BLaER1 treated with 17β-estradiol and CSF1 and Interleukin-3, amounts not matched to agents 10 nM and 100 nM (cell line): ENCODE measurements around the gene GPX2.

Experiments
- H3K27ac ChIP-seq, 11 experiments: shearing (Covaris generic); formaldehyde crosslinking; 2 replicates each; pipeline ENCODE4 v1.8.1; 2022
- H3K27me3 ChIP-seq, 11 experiments: shearing (Covaris generic); formaldehyde crosslinking; 2 replicates each; pipeline ENCODE4 v1.8.1; 2022
- H3K36me3 ChIP-seq, 11 experiments: shearing (Covaris generic); formaldehyde crosslinking; 2 replicates each; pipeline ENCODE4 v1.8.1; 2022
- H3K4me1 ChIP-seq, 10 experiments: shearing (Covaris generic); formaldehyde crosslinking; 2 replicates each; pipeline ENCODE4 v1.8.1; 2022
- H3K4me2 ChIP-seq, 11 experiments: shearing (Covaris generic); formaldehyde crosslinking; 2 replicates each; pipeline ENCODE4 v1.8.1; 2022
- H3K4me3 ChIP-seq, 10 experiments: shearing (Covaris generic); formaldehyde crosslinking; 2 replicates each; pipeline ENCODE4 v1.8.1; 2022
- H3K9ac ChIP-seq, 11 experiments: shearing (Covaris generic); formaldehyde crosslinking; 2 replicates each; pipeline ENCODE4 v1.8.1; 2022
- H3K9me3 ChIP-seq, 11 experiments: shearing (Covaris generic); formaldehyde crosslinking; replicated peaks in 1 of 11; 2 replicates each; pipeline ENCODE4 v1.8.1; 2022
- H4K20me1 ChIP-seq, 11 experiments: shearing (Covaris generic); formaldehyde crosslinking; 2 replicates each; pipeline ENCODE4 v1.8.1; 2022
- Cebpa-rat ChIP-seq, 11 experiments: shearing (Covaris generic); IDR thresholded peaks; 2 replicates each; pipeline ENCODE4 v1.8.1; 2022

GPX2 gene

DNA sequence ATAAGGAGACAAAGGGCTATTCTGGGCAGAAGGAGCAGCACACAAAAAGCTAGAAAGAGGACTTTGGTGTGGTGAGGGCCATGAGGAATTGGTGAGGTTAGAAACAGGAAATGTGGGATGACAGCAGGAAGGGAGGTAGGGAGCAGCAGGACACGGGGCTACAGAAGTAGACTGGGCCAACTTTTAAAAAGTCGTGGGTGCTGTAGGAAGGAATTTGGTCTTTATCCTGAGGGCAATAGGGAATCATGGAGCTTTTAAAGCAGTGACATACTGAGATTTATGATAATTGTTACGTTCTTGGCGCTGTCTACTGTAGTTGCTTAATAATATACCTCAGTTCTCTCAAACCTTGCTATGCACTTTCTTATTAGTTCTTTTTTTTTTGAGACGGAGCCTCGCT lies 36.5 kb downstream of the GPX2 start:
- no peak for TF ChIP-seq Cebpa-rat (IDR thresholded peaks at IDR 0.05)
- no peaks in the 10 kb centered on the region for H4K20me1 ChIP-seq
- no peak overlapping the region for H3K9ac ChIP-seq

DNA sequence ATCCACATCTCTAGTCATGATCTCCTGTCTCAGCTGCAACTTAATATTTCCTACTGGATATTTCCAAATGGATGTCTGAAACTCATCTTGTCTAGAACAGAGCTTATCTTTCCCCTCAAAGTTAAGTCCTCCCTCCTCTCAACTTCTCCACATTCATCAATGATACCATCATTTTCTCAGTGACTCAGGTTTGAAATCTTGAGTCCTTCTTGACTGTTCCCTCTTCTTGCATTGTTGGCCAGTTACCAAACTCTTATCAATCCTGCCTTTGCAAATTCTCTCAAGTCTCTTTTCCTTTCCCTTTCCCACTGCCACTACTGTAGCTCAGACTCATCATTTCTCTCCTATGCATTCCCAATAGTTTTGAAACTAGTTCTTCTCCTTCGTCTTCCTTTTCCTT lies 42.6 kb downstream of the GPX2 start:
- H3K9me3 ChIP-seq = no peaks in the 10 kb centered on the region
- H3K9ac ChIP-seq = no peak overlapping the region
- H3K27ac ChIP-seq = no peak overlapping the region
- no peak for TF ChIP-seq Cebpa-rat (IDR thresholded peaks at IDR 0.05)
- no peaks in the 10 kb centered on the region for H3K4me1 ChIP-seq
- no peaks in the 10 kb centered on the region for H3K27me3 ChIP-seq
- no peaks in the 10 kb centered on the region for H3K36me3 ChIP-seq
- H3K4me3 ChIP-seq = no peak overlapping the region
- H4K20me1 ChIP-seq = no peaks in the 10 kb centered on the region
- no peak overlapping the region for H3K4me2 ChIP-seq

More for the DNA sequence above, 36.5 kb downstream of the GPX2 start:
- Histone ChIP-seq H3K4me2 (peak overlapping the region in 10 of 11 experiments; percentile 8 to 45 (median 22); a peak in 12 of 22 replicates), H3K4me3 (no peak overlapping the region), H3K27ac (no peak overlapping the region), H3K36me3 (no peaks in the 10 kb centered on the region), H3K27me3 (no peaks in the 10 kb centered on the region), H3K9me3 (no peaks in the 10 kb centered on the region), H3K4me1 (peaks cover 0 to 7% (median 6%) of the 10 kb centered on the region in 10 experiments; a peak in 12 of 20 replicates)

- Histone ChIP-seq H3K4me1 (no peaks in the 10 kb centered on the region), H3K36me3 (no peaks in the 10 kb centered on the region)
- no peak for TF ChIP-seq Cebpa-rat (IDR thresholded peaks at IDR 0.05)
These were observed 50.6 kb downstream of the GPX2 start for GRCh38 chr14:64891839-64892375.

DNA sequence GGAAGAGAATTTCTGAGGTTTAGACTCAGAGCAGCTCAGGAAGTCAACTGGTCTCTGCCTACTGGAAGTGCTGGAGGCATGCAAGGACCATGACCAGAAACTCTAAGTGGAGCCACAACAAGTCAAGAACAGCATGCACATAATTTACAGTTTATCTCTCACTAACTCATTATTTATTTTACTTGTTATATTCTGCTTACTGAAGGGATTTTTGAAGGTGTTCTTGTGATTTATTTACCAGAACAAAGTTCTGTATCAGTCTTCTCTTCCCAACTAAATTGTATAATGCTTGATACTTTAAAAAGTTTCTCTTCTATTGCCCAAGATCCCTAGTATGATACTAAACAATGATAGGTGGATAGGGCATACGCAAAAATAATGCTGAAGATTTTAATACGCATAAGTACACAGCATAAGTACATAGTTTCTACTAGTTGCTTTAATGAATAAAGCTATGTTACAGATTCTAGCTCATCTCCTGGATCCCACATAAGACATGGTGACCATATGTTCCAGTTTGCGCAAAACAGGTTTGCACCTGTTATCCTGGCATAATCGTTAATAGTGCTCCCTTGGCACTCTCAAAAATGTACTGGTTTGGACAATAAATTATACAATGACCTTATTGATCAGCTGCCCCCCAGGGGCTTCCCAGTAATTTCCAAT lies 51.2 kb downstream of the GPX2 start:
- no peak for TF ChIP-seq Cebpa-rat (IDR thresholded peaks at IDR 0.05)
- no peak overlapping the region for H3K27ac ChIP-seq
- no peaks in the 10 kb centered on the region for H3K36me3 ChIP-seq
- H3K9me3 ChIP-seq = no peaks in the 10 kb centered on the region
- H3K4me1 ChIP-seq = no peaks in the 10 kb centered on the region
- no peak overlapping the region for H3K9ac ChIP-seq
- H3K27me3 ChIP-seq = no peaks in the 10 kb centered on the region
- no peak overlapping the region for H3K4me2 ChIP-seq
- H4K20me1 ChIP-seq = no peaks in the 10 kb centered on the region
- H3K4me3 ChIP-seq = no peak overlapping the region

More at GRCh38 chr14:64891839-64892375, 50.6 kb downstream of the GPX2 start:
- Histone ChIP-seq H3K9me3 (no peaks in the 10 kb centered on the region), H3K9ac (no peak overlapping the region), H3K27me3 (no peaks in the 10 kb centered on the region), H3K27ac (no peak overlapping the region), H3K4me2 (no peak overlapping the region), H4K20me1 (no peaks in the 10 kb centered on the region), H3K4me3 (no peak overlapping the region)

GRCh38 chr14:64889352-64889751 lies 53.2 kb downstream of the GPX2 start:
- H3K4me1 ChIP-seq = no peaks in the 10 kb centered on the region
- H3K9me3 ChIP-seq = no peaks in the 10 kb centered on the region
- H3K4me3 ChIP-seq = no peak overlapping the region
- no peak overlapping the region for H3K9ac ChIP-seq
- H4K20me1 ChIP-seq = no peaks in the 10 kb centered on the region
- no peaks in the 10 kb centered on the region for H3K27me3 ChIP-seq
- TF ChIP-seq Cebpa-rat (IDR thresholded peaks at IDR 0.05) = no peak
- no peak overlapping the region for H3K4me2 ChIP-seq
- H3K27ac ChIP-seq = no peak overlapping the region
- H3K36me3 ChIP-seq = no peaks in the 10 kb centered on the region
